H9 (cell line): Measurements from ENCODE around the gene BRINP2. TPM values are rescaled to one million over a fixed set of nuclear protein-coding genes. Genes with fewer than 3 reads are reported as not detected.

Experiments
- DNase-seq: peaks from one replicate; pipeline ENCODE4 v3.0.0-alpha.2; 2017
- H2AFZ ChIP-seq: one replicate; pipeline ENCODE4 v1.6.1; 2013; ENCODE audit warnings: mild to moderate bottlenecking, low read length, control low read depth, moderate library complexity
- H2AK5ac ChIP-seq: 2 replicates; pipeline ENCODE4 v1.6.1; 2013; ENCODE audit warnings: low read length, control low read depth, mixed read lengths; ENCODE audit not compliant: insufficient read length
- H2BK120ac ChIP-seq: one replicate; pipeline ENCODE4 v1.6.1; 2013; ENCODE audit warnings: low read depth, mild to moderate bottlenecking, low read length, control low read depth, inconsistent platforms; ENCODE audit not compliant: poor library complexity, severe bottlenecking
- H2BK12ac ChIP-seq: 2 replicates; pipeline ENCODE4 v1.6.1; 2013; ENCODE audit warnings: low read length, control low read depth, mixed read lengths, low read depth; ENCODE audit not compliant: insufficient read length
- H2BK15ac ChIP-seq: 2 replicates; pipeline ENCODE4 v1.6.1; 2013; ENCODE audit warnings: low read depth, low read length, control low read depth
- H2BK20ac ChIP-seq: one replicate; pipeline ENCODE4 v1.6.1; 2013; ENCODE audit warnings: low read depth, mild to moderate bottlenecking, low read length, control low read depth, inconsistent platforms; ENCODE audit not compliant: poor library complexity, severe bottlenecking
- H2BK5ac ChIP-seq: 2 replicates; pipeline ENCODE4 v1.6.1; 2013; ENCODE audit warnings: low read length, control low read depth, mixed read lengths; ENCODE audit not compliant: insufficient read length
- H3K14ac ChIP-seq: 2 replicates; pipeline ENCODE4 v1.6.1; 2013; ENCODE audit warnings: low read length, control low read depth; ENCODE audit not compliant: insufficient read depth
- H3K18ac ChIP-seq: 2 replicates; pipeline ENCODE4 v1.6.1; 2013; ENCODE audit warnings: low read depth, mild to moderate bottlenecking, mixed read lengths, low read length, control low read depth; ENCODE audit not compliant: insufficient read length
- H3K23ac ChIP-seq: 2 replicates; pipeline ENCODE4 v1.6.1; 2013; ENCODE audit warnings: low read length, control low read depth, mixed read lengths, low read depth; ENCODE audit not compliant: insufficient read length
- H3K23me2 ChIP-seq: 2 replicates; pipeline ENCODE4 v1.6.1; 2013; ENCODE audit warnings: low read depth, mild to moderate bottlenecking, mixed read lengths, low read length, control low read depth; ENCODE audit not compliant: insufficient read length, poor library complexity, severe bottlenecking
- H3K27ac ChIP-seq: 2 replicates; pipeline ENCODE4 v1.5.1; 2013; ENCODE audit warnings: low read length, control low read depth, mixed read lengths, low read depth; ENCODE audit not compliant: insufficient read length
- H3K27me3 ChIP-seq: 2 replicates; pipeline ENCODE4 v1.6.1; 2013; ENCODE audit warnings: low read length, control low read depth, inconsistent platforms; ENCODE audit not compliant: insufficient read depth
- H3K4ac ChIP-seq: 2 replicates; pipeline ENCODE4 v1.6.1; 2013; ENCODE audit warnings: low read depth, mild to moderate bottlenecking, control low read depth, inconsistent platforms, low read length, moderate library complexity
- H3K4me1 ChIP-seq: 2 replicates; pipeline ENCODE4 v1.6.1; 2013; ENCODE audit warnings: low read length, control low read depth, inconsistent platforms; ENCODE audit not compliant: insufficient read depth
- H3K4me2 ChIP-seq: 2 replicates; pipeline ENCODE4 v1.6.1; 2013; ENCODE audit warnings: low read length, control low read depth, mixed read lengths; ENCODE audit not compliant: insufficient read length, insufficient read depth
- H3K56ac ChIP-seq: 2 replicates; pipeline ENCODE4 v1.6.1; 2013; ENCODE audit warnings: low read depth, mild to moderate bottlenecking, mixed read lengths, low read length, control low read depth; ENCODE audit not compliant: insufficient read length
- H3K79me1 ChIP-seq: 2 replicates; pipeline ENCODE4 v1.6.1; 2013; ENCODE audit warnings: low read depth, mild to moderate bottlenecking, moderate library complexity, low read length, control low read depth, inconsistent platforms; ENCODE audit not compliant: insufficient read depth, poor library complexity, severe bottlenecking
- H3K79me2 ChIP-seq: 2 replicates; pipeline ENCODE4 v1.6.1; 2013; ENCODE audit warnings: low read length, control low read depth, inconsistent platforms; ENCODE audit not compliant: insufficient read depth
- H3K9ac ChIP-seq: 2 replicates; pipeline ENCODE4 v1.6.1; 2013; ENCODE audit warnings: low read length, control low read depth, mixed read lengths; ENCODE audit not compliant: insufficient read length; ENCODE audit errors: extremely low read depth
- H3K9me3 ChIP-seq: one replicate; pipeline ENCODE4 v1.6.1; 2013; ENCODE audit warnings: low read depth, low read length, inconsistent platforms; ENCODE audit not compliant: control insufficient read depth
- H3T11ph ChIP-seq: one replicate; pipeline ENCODE4 v1.6.1; 2013; ENCODE audit warnings: mild to moderate bottlenecking, low read length, control low read depth, inconsistent platforms
- H4K20me1 ChIP-seq: one replicate; pipeline ENCODE4 v1.6.1; 2013; ENCODE audit not compliant: control insufficient read depth, insufficient read length, insufficient read depth
- H4K5ac ChIP-seq: 2 replicates; pipeline ENCODE4 v1.6.1; 2013; ENCODE audit warnings: low read depth, mild to moderate bottlenecking, mixed read lengths, low read length, control low read depth; ENCODE audit not compliant: insufficient read length
- H4K8ac ChIP-seq: replicated peaks from 2 replicates; pipeline ENCODE4 v1.6.1; 2013; ENCODE audit warnings: low read length, control low read depth, mixed read lengths, low read depth; ENCODE audit not compliant: insufficient read length
- H4K91ac ChIP-seq: 2 replicates; pipeline ENCODE4 v1.6.1; 2013; ENCODE audit warnings: low read depth, mild to moderate bottlenecking, moderate library complexity, mixed read lengths, low read length, control low read depth; ENCODE audit not compliant: insufficient read length
- H3K27ac Mint-ChIP-seq, 3 experiments: 2 replicates in 2 of 3; 3 replicates in 1 of 3; pipeline ENCODE4 v1.8.0; 2020 to 2021; ENCODE audit warnings: mixed read lengths in 3 of 3, mild to moderate bottlenecking in 1 of 3, moderate library complexity in 1 of 3
- H3K27me3 Mint-ChIP-seq: 2 replicates; pipeline ENCODE4 v1.8.0; 2021; ENCODE audit warnings: low read depth, mild to moderate bottlenecking, moderate library complexity, mixed read lengths
- H3K36me3 Mint-ChIP-seq, 3 experiments: 2 replicates in 2 of 3; 3 replicates in 1 of 3; pipeline ENCODE4 v1.8.0; 2020 to 2021; ENCODE audit warnings: low read depth in 3 of 3, mixed read lengths in 3 of 3; ENCODE audit not compliant: insufficient read depth in 1 of 3
- H3K4me1 Mint-ChIP-seq, 2 experiments: 2 replicates each; pipeline ENCODE4 v1.8.0; 2020; ENCODE audit warnings: mixed read lengths in 2 of 2
- H3K4me3 Mint-ChIP-seq, 2 experiments: 2 replicates in 1 of 2; 3 replicates in 1 of 2; pipeline ENCODE4 v1.8.0; 2020 to 2021; ENCODE audit warnings: mild to moderate bottlenecking in 2 of 2, mixed read lengths in 2 of 2, moderate library complexity in 1 of 2
- H3K9me3 Mint-ChIP-seq, 2 experiments: 2 replicates in 1 of 2; 3 replicates in 1 of 2; pipeline ENCODE4 v1.8.0; 2020; ENCODE audit warnings: mild to moderate bottlenecking in 2 of 2, mixed read lengths in 2 of 2, moderate library complexity in 1 of 2
- WGBS: extraction: QIAGEN DNeasy Blood & Tissue Kit; methylation state at CpG from one replicate; pipeline ENCODE4 v1.1.7; 2013; ENCODE audit warnings: missing lambda C conversion rate, low lambda C conversion rate, mixed read lengths; ENCODE audit not compliant: insufficient read length; ENCODE audit errors: extremely low coverage; 5-methylcytosine and 5-hydroxymethylcytosine counted together
- total RNA-seq: library from RNA; stranded (reverse); gene quantifications from 2 replicates; pipeline ENCODE4 v1.2.1, GENCODE V29; 2021
- TF ChIP-seq, protein P1 (sequence below): fragments of 200-600 bp; sonication (generic); conservative IDR thresholded peaks from 3 replicates; pipeline ENCODE4 v1.8.0; 2021; ENCODE audit warnings: antibody characterized with exemption, mild to moderate bottlenecking

BRINP2 gene
- total RNA-seq, 1 experiment from 2014 or later: not detected

GRCh38 chr1:177138347-177138746 is 32.4 kb upstream of the BRINP2 start:
- H3K9me3 Mint-ChIP-seq: no peaks in the 10 kb centered on the region
- Histone ChIP-seq H3K4me2 (no peak overlapping the region), H3K4me1 (peaks cover 5% of the 10 kb centered on the region; the same call in 1 of the 2 replicates), H3K4ac (no peak overlapping the region), H3K18ac (no peak overlapping the region), H2BK120ac (no peak overlapping the region), H4K91ac (no peak overlapping the region), H3K79me1 (no peaks in the 10 kb centered on the region), H3K23me2 (no peaks in the 10 kb centered on the region), H2BK12ac (no peak overlapping the region), H4K5ac (no peak overlapping the region), H3K79me2 (no peaks in the 10 kb centered on the region), H3K14ac (no peak overlapping the region), H4K20me1 (no peaks in the 10 kb centered on the region), H3K9me3 (no peaks in the 10 kb centered on the region), H3T11ph (no peak overlapping the region), H4K8ac (no peak overlapping the region), H3K9ac (no peak overlapping the region), H2BK20ac (no peak overlapping the region), H2AFZ (no peak overlapping the region), H2BK5ac (no peak overlapping the region), H3K27ac (no peak overlapping the region), H2AK5ac (no peak overlapping the region), H3K23ac (no peak overlapping the region), H3K56ac (no peak overlapping the region), H3K27me3 (no peaks in the 10 kb centered on the region), H2BK15ac (no peak overlapping the region)
- TF ChIP-seq, protein P1, sequence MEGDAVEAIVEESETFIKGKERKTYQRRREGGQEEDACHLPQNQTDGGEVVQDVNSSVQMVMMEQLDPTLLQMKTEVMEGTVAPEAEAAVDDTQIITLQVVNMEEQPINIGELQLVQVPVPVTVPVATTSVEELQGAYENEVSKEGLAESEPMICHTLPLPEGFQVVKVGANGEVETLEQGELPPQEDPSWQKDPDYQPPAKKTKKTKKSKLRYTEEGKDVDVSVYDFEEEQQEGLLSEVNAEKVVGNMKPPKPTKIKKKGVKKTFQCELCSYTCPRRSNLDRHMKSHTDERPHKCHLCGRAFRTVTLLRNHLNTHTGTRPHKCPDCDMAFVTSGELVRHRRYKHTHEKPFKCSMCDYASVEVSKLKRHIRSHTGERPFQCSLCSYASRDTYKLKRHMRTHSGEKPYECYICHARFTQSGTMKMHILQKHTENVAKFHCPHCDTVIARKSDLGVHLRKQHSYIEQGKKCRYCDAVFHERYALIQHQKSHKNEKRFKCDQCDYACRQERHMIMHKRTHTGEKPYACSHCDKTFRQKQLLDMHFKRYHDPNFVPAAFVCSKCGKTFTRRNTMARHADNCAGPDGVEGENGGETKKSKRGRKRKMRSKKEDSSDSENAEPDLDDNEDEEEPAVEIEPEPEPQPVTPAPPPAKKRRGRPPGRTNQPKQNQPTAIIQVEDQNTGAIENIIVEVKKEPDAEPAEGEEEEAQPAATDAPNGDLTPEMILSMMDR: no peak
- WGBS: no CpG with 5 or more reads among the region's 4 CpGs
- no peak overlapping the region for H3K4me3 Mint-ChIP-seq
- peak overlapping the region in 1 of 3 experiments; percentile 29; a peak in 1 of 7 replicates for H3K27ac Mint-ChIP-seq
- peaks cover 11 to 12% of the 10 kb centered on the region in 2 experiments for H3K4me1 Mint-ChIP-seq
- no peaks in the 10 kb centered on the region; the same call in 1 of the 2 replicates for H3K27me3 Mint-ChIP-seq
- H3K36me3 Mint-ChIP-seq: peaks cover 0 to 2% (median 0%) of the 10 kb centered on the region in 3 experiments; a peak in 1 of 7 replicates
- DNase-seq: no peak
